SK-N-SH (cell line): ENCODE results near the gene SYNPO2. TPM values are rescaled to one million over a fixed set of nuclear protein-coding genes. Genes with fewer than 3 reads are reported as not detected.

Experiments used
- CTCF ChIA-PET: fragments of 300-600, 350-600 bp; formaldehyde crosslinking; extraction: SDS; loops from one replicate; lab custom pipeline; 2021; lab: Yijun Ruan, JAX
- POLR2A ChIA-PET: fragments of 350-600 bp; sonication (Branson Sonifier 250); formaldehyde crosslinking; extraction: SDS; loops from one replicate; lab custom pipeline; 2020; ENCODE audit warnings: antibody characterized with exemption, inconsistent platforms; lab: Yijun Ruan, JAX
- DNase-seq: peaks from one replicate; pipeline ENCODE4 v3.0.0; 2012
- H2AFZ ChIP-seq: fragments of 200-600 bp; sonication (generic); 2 replicates; pipeline ENCODE4 v1.8.1; 2016; ENCODE audit warnings: antibody characterized with exemption, mild to moderate bottlenecking, low read depth
- H3F3A ChIP-seq: fragments of 200-600 bp; sonication (generic); replicated peaks from 2 replicates; pipeline ENCODE3; 2016; ENCODE audit warnings: antibody characterized with exemption, mild to moderate bottlenecking; ENCODE audit not compliant: insufficient read depth
- H3K27ac ChIP-seq, 2 experiments: fragments of 200-500 bp in 1 of 2; fragments of 200-600 bp in 1 of 2; sonication (Bioruptor generic) in 1 of 2; sonication (generic), shearing (Covaris generic) in 1 of 2; 2 replicates each; pipeline versions ENCODE4 v1.5.1 to v1.6.1; 2014 to 2016; ENCODE audit warnings: low read depth in 2 of 2, inconsistent platforms in 1 of 2, low read length in 1 of 2, mild to moderate bottlenecking in 1 of 2, mixed read lengths in 1 of 2
- H3K27me3 ChIP-seq: fragments of 200-600 bp; sonication (generic), shearing (Covaris generic); 2 replicates; pipeline ENCODE4 v1.6.1; 2016; ENCODE audit warnings: mixed run types; ENCODE audit not compliant: insufficient read depth
- H3K36me3 ChIP-seq, 2 experiments: fragments of 200-500 bp in 1 of 2; fragments of 200-600 bp in 1 of 2; sonication (Bioruptor generic) in 1 of 2; sonication (generic) in 1 of 2; replicated peaks in 1 of 2; 2 replicates each; pipeline versions ENCODE3 to v1.5.1; 2014 to 2016; ENCODE audit warnings: low read length in 1 of 2, mild to moderate bottlenecking in 1 of 2; ENCODE audit not compliant: insufficient read depth in 2 of 2, control insufficient read depth in 1 of 2
- H3K4me1 ChIP-seq, 2 experiments: fragments of 200-500 bp in 1 of 2; fragments of 200-600 bp in 1 of 2; sonication (Bioruptor generic) in 1 of 2; sonication (generic), shearing (Covaris generic) in 1 of 2; 2 replicates each; pipeline versions ENCODE4 v1.5.1 to v1.6.1; 2014 to 2016; ENCODE audit warnings: low read depth in 1 of 2, low read length in 1 of 2, mixed run types in 1 of 2; ENCODE audit not compliant: insufficient read depth in 2 of 2, control insufficient read depth in 1 of 2
- H3K4me2 ChIP-seq: fragments of 200-600 bp; sonication (generic), shearing (Covaris generic); 2 replicates; pipeline ENCODE4 v1.6.1; 2017; ENCODE audit warnings: mixed run types
- H3K4me3 ChIP-seq, 2 experiments: fragments of 200-500 bp in 1 of 2; fragments of 200-600 bp in 1 of 2; sonication (Bioruptor generic) in 1 of 2; sonication (generic), shearing (Covaris generic) in 1 of 2; 2 replicates each; pipeline versions ENCODE4 v1.5.1 to v1.8.1; 2014 to 2016; ENCODE audit warnings: low read depth in 2 of 2, inconsistent platforms in 1 of 2, low read length in 1 of 2, mild to moderate bottlenecking in 1 of 2, mixed read lengths in 1 of 2, moderate library complexity in 1 of 2
- H3K79me2 ChIP-seq: fragments of 200-600 bp; sonication (generic); 2 replicates; pipeline ENCODE4 v1.8.1; 2017; ENCODE audit warnings: mild to moderate bottlenecking; ENCODE audit not compliant: insufficient read depth
- H3K9ac ChIP-seq: fragments of 200-600 bp; sonication (generic); 2 replicates; pipeline ENCODE4 v1.6.1; 2017; ENCODE audit warnings: mixed run types
- H3K9me2 ChIP-seq: fragments of 200-600 bp; sonication (generic); 2 replicates; pipeline ENCODE4 v1.6.1; 2017; ENCODE audit warnings: mixed run types
- H3K9me3 ChIP-seq: fragments of 200-600 bp; sonication (generic); 2 replicates; pipeline ENCODE4 v1.6.1; 2017; ENCODE audit warnings: mixed run types, mild to moderate bottlenecking, moderate library complexity
- H4K20me1 ChIP-seq: fragments of 200-600 bp; sonication (generic); 2 replicates; pipeline ENCODE4 v1.6.1; 2017; ENCODE audit warnings: mild to moderate bottlenecking, mixed run types; ENCODE audit not compliant: insufficient read depth
- CTCF ChIP-seq: fragments of 200-600 bp; sonication (generic); IDR thresholded peaks from 2 replicates; pipeline ENCODE4 v1.6.1; 2017; ENCODE audit warnings: antibody characterized with exemption, mild to moderate bottlenecking, moderate library complexity
- ELF1 ChIP-seq: IDR thresholded peaks from 2 replicates; pipeline ENCODE4 v1.4.0; 2012
- FOSL2 ChIP-seq: IDR thresholded peaks from 2 replicates; pipeline ENCODE4 v1.4.0; 2012; ENCODE audit warnings: low read depth, mild to moderate bottlenecking, moderate library complexity, borderline replicate concordance
- FOXM1 ChIP-seq: IDR thresholded peaks from 2 replicates; pipeline ENCODE4 v1.4.0; 2012; ENCODE audit warnings: low read depth, mild to moderate bottlenecking
- GABPA ChIP-seq: IDR thresholded peaks from 2 replicates; pipeline ENCODE4 v1.4.0; 2012; ENCODE audit warnings: low read depth, mild to moderate bottlenecking
- GATA2 ChIP-seq: sonication (generic); formaldehyde crosslinking; IDR thresholded peaks from 2 replicates; pipeline ENCODE4 v1.5.0; 2020; ENCODE audit warnings: mild to moderate bottlenecking, missing genetic modification reagents
- IRF3 ChIP-seq: fragments of 150-350 bp; IDR thresholded peaks from 2 replicates; pipeline ENCODE4 v1.6.1; 2016; ENCODE audit warnings: mild to moderate bottlenecking, low read depth, low read length
- MAX ChIP-seq: IDR thresholded peaks from 2 replicates; pipeline ENCODE4 v1.4.0; 2012; ENCODE audit warnings: low read depth
- MXI1 ChIP-seq: IDR thresholded peaks from 2 replicates; pipeline ENCODE4 v1.6.1; 2012; ENCODE audit warnings: mild to moderate bottlenecking, low read depth, low read length, improper control_type of control experiment
- NRF1 ChIP-seq: IDR thresholded peaks from 2 replicates; pipeline ENCODE4 v1.6.1; 2012; ENCODE audit warnings: low read depth, mild to moderate bottlenecking, low read length
- SMC3 ChIP-seq: IDR thresholded peaks from 2 replicates; pipeline ENCODE4 v1.6.1; 2012; ENCODE audit warnings: low read depth, low read length, improper control_type of control experiment
- USF1 ChIP-seq: IDR thresholded peaks from 2 replicates; pipeline ENCODE4 v1.4.0; 2012; ENCODE audit warnings: low read depth, borderline replicate concordance
- ZBTB33 ChIP-seq: IDR thresholded peaks from 2 replicates; pipeline ENCODE4 v1.4.0; 2012; ENCODE audit warnings: low read depth, borderline replicate concordance
- WGBS: methylation state at CpG from one replicate; pipeline ENCODE4 v1.1.6; 2017; ENCODE audit warnings: low lambda C conversion rate; 5-methylcytosine and 5-hydroxymethylcytosine counted together
- polyA plus RNA-seq, 3 experiments: library from polyadenylated mRNA; depleted of rRNA; stranded (reverse); fragments of >200 nt; gene quantifications; 2 replicates each; pipeline ENCODE4 v1.2.3, GENCODE V29; 2012

The SYNPO2 gene
- polyA plus RNA-seq, 1 of the 3 experiments (the other 2 are of a cell fraction), result 7.2 TPM

- Histone ChIP-seq H3K4me3 (no peak overlapping the region), H3K27ac (peak overlapping the region; percentile 66 to 76; a peak in 2 of 4 replicates), H3K9me3 (no peaks in the 10 kb centered on the region), H2AFZ (no peak overlapping the region), H3K4me1 (peaks cover 8 to 22% of the 10 kb centered on the region in 2 experiments; a peak in 3 of 4 replicates), H4K20me1 (no peaks in the 10 kb centered on the region), H3F3A (peaks cover 35% of the 10 kb centered on the region), H3K27me3 (no peaks in the 10 kb centered on the region), H3K36me3 (peaks cover 0 to 38% of the 10 kb centered on the region in 2 experiments), H3K79me2 (no peaks in the 10 kb centered on the region), H3K9ac (no peak overlapping the region), H3K9me2 (no peaks in the 10 kb centered on the region), H3K4me2 (no peak overlapping the region)
- DNase-seq, result no peak
- ChIA-PET CTCF (interaction anchor here (0.7 to 8.1 kb wide), 8 partner anchors 9 to 479 kb away, joined by 3 to 67 read pairs (median 4); no protein-coding TSS in a partner anchor), POLR2A (interaction anchor here (0.7 kb wide), 1 partner anchor 585 kb away, joined by 3 read pairs; no protein-coding TSS in a partner anchor)
- 88% methylated on average over 4 of the region's 4 CpGs for WGBS
- TF ChIP-seq ELF1 (no peak), MAX (no peak), SMC3 (peak; percentile 6; the same call in 1 of the 2 replicates), CTCF (peak; percentile 29; the same call in 1 of the 2 replicates), GATA2 (CRISPR knock-in tag) (no peak), NRF1 (no peak)
Measured at GRCh38 chr4:119039779-119040178, 151.1 kb downstream of the SYNPO2 start.

- no peak overlapping the region for H3K4me3 ChIP-seq
- H4K20me1 ChIP-seq, result no peaks in the 10 kb centered on the region
- H3K9me3 ChIP-seq, result no peaks in the 10 kb centered on the region
- TF ChIP-seq FOXM1, result no peak
- no peak for TF ChIP-seq MXI1
- no peak for TF ChIP-seq FOSL2
- no peak for TF ChIP-seq IRF3
- TF ChIP-seq ZBTB33, result no peak
- TF ChIP-seq GABPA, result no peak
- TF ChIP-seq SMC3, result no peak
- no peak for TF ChIP-seq USF1
- H3K27ac ChIP-seq, result peak overlapping the region; percentile 66 to 76; a peak in 3 of 4 replicates
- 80% methylated on average over 3 of the region's 3 CpGs for WGBS
- no peaks in the 10 kb centered on the region for H3K79me2 ChIP-seq
- H3F3A ChIP-seq, result peaks cover 35% of the 10 kb centered on the region
- H3K9ac ChIP-seq, result peak overlapping the region; percentile 0; the same call in 1 of the 2 replicates
- ChIA-PET CTCF (interaction anchor here (0.7 to 8.1 kb wide), 13 partner anchors 9 to 588 kb away, joined by 3 to 67 read pairs (median 4); partner anchors contain the start of gene PDE5A), POLR2A (no interaction called here)
- peaks cover 8 to 21% of the 10 kb centered on the region in 2 experiments; a peak in 3 of 4 replicates for H3K4me1 ChIP-seq
- H3K27me3 ChIP-seq, result no peaks in the 10 kb centered on the region
- H3K36me3 ChIP-seq, result peaks cover 0 to 33% of the 10 kb centered on the region in 2 experiments
- H3K4me2 ChIP-seq, result peak overlapping the region; percentile 52
- no peaks in the 10 kb centered on the region for H3K9me2 ChIP-seq
- H2AFZ ChIP-seq, result peak overlapping the region; percentile 38; the same call in 1 of the 2 replicates
- no peak for DNase-seq
Measured at GRCh38 chr4:119040261-119040660, 151.6 kb downstream of the SYNPO2 start.
